NCI-H2227 treated with DMSO at 0.1 percent for 48 hours (cell line): ENCODE results near the gene NUCB1.
"Not testable (repeated sequence)": the region's sequence is repeated elsewhere in the genome, so short reads cannot be mapped to it uniquely, and the experiment has no call there.

Experiments used
- DNase-seq: peaks from one replicate; lab custom pipeline; 2025; lab: John Stamatoyannopoulos, UW

NUCB1 gene

DNA sequence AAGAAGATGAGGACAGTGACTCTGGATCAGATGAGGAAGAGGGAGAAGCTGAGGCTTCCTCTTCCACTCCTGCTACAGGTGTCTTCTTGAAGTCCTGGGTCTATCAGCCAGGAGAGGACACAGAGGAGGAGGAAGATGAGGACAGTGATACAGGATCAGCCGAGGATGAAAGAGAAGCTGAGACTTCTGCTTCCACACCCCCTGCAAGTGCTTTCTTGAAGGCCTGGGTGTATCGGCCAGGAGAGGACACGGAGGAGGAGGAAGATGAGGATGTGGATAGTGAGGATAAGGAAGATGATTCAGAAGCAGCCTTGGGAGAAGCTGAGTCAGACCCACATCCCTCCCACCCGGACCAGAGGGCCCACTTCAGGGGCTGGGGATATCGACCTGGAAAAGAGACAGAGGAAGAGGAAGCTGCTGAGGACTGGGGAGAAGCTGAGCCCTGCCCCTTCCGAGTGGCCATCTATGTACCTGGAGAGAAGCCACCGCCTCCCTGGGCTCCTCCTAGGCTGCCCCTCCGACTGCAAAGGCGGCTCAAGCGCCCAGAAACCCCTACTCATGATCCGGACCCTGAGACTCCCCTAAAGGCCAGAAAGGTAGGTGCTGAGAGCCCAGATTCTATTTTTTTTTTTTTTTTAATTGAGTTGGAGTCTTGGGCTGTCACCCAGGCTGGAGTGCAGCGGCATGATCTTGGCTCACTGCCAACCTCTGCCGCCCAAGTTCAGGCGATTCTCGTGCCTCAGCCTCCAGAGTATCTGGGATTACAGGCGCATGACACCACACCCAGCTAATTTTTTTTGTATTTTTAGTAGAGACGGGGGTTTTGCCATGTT, 25.6 kb upstream of the NUCB1 start:
- DNase-seq = no peak

DNA sequence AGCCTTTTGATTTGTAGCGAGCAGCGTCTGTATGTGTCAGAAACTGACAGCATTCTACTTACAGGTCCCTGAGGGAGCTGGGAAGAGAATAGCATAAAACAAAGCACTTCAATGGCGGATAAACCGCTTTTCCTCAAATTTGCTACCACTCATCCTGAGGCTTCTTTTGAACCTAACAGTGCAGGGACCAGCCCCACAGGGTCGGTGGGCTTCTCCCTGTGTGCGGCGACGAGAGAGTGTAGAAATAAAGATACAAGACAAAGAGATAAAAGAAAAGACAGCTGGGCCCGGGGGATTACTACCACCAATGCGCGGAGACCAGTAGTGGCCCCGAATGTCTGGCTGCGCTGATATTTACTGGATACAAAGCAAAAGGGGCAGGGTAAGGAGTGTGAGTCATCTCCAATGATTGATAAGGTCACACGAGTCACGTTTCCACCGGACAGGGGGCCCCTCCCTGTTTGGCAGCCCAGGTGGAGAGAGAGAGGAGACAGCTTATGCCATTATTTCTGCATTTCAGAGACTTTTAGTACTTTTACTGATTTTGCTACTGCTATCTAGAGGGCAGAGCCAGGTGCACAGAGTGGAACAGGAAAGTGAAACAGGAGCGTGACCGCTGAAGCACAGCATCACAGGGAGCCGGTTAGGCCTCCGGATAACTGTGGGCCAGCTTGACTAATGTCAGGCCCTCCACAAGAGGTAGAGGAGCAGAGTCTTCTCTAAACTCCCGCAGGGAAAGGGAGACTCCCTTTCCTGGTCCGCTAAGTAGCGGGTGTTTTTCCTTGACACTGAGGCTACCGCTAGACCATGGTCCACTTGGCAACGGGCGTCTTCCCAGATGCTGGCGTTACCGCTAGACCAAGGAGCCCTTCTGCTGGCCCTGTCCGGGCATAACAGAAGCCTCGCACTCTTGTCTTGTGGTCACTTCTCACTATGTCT, 23.8 kb upstream of the NUCB1 start:
- DNase-seq = not testable (repeated sequence)

DNA sequence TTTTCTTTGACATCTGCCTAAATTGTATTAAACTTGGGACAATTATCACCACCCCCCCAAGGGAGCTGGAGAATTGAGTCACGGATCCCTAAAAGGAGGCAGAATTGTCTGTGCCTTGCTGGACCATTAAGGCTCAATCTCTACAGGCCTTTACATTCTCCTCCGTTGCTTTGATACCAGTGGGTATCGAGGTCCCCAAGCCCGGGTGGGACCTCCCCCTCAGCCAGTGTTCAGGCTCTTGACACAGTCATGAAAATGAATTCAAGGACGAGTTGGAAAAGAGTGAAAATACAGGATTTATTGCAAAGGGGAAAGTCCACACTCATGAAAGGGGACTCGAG, 22.3 kb upstream of the NUCB1 start:
- DNase-seq = no peak

DNA sequence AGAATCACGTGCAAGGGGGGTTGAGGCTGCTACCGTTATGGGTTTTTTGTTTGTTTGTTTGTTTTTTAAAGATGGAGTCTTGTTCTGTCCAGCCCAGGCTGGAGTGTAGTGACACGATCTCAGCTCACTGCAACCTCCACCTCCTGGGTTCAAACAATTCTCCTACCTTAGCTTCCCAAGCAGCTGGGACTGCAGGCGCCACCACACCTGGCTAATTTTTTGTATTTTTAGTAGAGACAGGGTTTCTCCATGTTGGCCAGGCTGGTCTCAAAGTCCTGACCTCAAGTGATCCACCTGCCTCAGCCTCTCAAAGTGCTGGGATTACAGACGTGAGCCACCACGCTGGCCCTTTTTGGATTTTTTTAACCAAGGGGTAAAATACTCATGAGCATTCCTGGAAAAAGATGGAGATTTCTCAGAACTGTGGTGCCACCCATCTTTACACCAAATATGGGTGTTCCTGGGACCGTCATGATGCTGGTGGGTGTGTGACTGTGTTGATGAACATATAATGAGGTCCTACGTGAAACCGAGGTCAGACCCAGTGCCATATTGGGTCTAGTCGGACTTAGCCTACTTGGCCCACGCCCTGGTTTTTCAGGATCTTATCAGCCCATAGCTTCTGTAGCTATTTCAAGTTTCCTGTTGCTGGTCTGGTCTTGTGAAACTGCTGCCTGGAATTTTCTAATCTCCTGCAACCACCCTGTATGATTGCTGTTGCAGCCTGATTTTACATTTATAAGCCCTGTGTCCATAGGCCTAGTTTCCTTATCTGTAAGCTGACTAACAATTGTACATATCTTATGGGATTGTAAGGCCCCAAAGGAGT, 21.7 kb upstream of the NUCB1 start:
- DNase-seq = no peak

DNA sequence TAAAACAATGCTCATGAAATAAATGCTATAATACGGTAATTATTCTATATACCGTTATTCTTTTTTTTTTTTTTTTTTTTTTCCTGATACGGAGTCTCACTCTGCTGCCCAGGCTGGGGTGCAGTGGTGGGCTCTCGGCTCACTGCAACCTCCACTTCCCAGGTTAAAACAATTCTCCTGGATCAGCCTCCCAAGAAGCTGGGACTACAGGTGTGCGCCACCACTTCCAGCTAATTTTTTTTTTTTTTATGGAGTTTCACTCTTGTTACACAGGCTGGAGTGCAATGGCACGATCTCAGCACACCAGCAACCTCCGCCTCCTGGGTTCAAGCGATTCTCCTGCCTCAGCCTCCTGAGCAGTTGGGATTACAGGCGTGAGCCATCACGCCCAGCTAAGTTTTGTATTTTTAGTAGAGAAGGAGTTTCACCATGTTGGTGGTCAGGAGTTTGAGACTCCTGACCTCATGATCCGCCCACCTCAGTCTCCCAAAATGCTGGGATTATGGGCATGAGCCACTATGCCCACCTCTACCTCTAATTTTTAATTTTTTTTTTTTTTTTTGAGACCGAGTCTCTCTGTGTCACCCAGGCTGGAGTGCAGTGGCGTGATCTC, 21.0 kb upstream of the NUCB1 start:
- no peak for DNase-seq

DNA sequence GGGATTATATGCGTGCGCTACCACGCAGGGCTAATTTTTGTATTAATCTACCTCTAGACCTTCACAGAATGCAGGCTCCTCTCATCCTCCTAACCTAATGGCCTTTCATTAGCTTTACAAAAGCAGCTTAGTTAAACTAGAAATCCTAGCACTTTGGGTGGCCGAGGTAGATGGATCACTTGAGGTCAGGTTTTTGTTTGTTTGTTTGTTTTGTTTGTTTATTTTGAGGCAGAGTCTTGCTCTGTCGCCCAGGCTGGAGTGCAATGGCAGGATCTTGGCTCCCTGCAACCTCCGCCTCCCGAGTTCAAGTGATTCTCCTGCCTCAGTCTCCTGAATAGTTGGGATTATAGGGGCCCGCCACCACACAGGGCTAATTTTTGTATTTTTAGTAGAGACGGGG, 20.4 kb upstream of the NUCB1 start:
- DNase-seq = not testable (repeated sequence)

DNA sequence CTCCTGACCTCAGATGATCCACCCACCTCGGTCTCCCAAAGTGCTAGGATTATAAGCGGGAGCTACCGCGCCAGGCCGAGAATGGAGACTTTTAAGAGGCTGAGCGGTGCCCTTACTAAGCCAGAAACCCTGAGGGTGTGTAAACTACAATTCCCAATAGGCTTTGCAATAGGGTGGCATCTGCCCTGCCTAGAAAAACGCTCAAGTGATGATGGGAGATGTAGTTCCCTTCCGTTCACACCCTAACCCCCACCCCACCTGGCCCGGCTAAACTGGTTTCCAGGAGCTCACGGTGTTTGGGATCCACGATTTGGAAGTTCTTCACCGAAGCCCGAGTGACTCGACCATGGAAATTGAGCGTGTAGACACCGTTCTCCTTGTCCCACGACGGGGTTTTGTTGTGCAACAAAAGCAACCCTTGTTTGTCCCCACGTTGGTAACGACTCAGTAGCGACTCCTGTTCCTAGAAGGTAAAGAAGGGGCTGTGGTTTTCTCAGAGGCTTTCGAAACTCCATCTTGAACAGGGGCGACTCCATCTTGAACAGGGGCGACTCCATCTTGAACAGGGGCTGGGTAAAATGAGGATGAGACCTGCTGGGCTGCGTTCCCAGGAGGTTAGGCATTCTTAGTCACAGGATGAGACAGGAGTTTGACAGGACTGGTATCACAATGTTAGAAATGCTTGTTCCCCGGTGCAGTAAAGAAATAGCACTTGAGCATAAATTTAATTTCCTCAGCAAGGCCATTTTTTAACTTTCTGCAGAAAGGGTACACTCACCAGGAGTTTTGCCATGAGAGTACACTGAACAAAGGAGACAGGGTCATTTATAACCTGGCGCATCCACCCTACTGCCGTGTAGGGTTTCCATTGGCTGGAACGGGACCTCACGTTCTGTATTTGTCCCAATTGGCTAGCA, 18.1 kb upstream of the NUCB1 start:
- no peak for DNase-seq

DNA sequence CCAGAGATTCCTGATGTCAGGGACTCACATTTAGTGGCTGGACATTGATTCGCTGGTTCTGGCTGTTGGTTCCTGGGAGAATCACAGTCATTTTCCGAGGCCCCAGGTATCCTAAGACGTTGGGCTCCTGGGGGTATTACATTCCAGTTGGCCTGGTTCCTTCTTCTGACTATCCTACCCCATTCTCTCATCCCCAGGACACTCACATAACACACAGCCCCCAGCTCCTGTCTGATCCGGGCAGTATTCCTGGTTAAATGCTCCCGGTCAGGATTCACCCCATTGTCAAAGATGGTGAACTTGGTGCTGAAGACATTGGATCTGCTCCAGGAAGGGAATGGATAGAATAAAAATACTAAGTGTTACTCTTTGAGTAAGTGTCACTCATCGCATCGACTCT, 16.4 kb upstream of the NUCB1 start:
- no peak for DNase-seq

DNA sequence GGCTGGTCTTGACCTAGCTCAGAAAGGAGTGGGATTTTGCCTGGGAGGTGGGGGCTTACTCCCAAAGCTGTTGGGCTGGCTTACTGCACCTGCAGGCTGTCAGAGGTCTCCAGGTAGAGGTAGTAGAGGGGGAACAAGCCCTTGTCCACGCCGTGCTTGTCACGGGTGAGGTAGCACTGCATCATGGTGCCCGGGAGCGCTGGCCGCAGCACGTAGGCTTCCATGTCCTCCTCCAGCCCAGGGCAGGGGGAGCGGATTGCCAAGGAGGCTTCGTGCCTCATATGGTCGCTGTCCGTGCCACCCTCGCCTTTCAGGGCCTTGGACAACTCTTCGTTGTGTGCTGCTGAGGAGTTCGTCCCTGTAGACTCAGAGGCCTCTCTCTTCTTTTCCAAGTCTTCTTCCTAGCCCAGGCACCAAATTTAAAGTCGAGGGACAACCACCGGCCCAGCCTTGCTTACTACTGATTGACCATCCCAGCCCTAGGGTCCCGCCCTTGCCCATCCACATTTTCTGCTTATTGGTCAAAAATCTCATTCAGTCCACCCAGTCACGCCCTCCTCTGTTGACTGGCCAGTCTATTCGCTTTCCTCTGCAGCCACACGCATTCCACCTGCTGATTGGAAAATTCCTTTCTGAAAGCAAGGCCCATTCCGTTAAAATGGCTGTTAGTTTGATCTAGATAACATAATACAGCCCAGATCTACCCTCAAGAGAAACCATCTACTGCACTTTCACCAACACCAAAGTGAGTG, 12.1 kb upstream of the NUCB1 start:
- no peak for DNase-seq

DNA sequence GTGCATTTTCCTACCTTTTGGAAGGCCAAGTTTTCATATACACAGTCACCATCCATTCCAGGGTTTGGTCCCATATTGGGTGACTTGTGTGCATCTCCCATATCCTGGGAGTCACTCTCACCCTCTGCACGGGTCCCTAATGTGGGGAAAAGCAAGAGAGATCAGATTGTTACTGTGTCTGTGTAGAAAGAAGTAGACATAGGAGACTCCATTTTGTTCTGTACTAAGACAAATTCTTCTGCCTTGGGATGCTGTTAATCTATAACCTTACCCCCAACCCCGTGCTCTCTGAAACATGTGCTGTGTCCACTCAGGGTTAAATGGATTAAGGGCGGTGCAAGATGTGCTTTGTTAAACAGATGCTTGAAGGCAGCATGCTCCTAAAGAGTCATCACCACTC, 10.6 kb upstream of the NUCB1 start:
- DNase-seq = not testable (repeated sequence)

DNA sequence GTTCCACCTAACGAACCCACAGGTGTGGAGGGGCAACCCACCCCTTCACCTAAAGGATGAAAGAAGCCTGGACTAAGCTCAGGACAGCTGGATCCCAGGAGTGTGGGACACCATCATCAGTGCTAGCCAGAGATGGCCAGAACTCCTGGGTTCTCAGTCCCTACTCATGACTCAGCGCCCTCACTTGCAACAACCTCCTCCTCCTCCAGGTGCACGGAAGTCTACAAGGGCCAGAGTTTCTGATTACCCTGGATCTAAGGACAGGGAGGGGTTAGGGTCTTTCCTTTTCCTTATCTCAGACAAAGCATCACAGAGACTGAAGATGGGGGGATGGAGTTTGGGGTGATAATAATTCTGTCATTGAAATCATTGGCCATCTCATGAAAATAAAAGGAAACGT, 9.6 kb upstream of the NUCB1 start:
- no peak for DNase-seq

DNA sequence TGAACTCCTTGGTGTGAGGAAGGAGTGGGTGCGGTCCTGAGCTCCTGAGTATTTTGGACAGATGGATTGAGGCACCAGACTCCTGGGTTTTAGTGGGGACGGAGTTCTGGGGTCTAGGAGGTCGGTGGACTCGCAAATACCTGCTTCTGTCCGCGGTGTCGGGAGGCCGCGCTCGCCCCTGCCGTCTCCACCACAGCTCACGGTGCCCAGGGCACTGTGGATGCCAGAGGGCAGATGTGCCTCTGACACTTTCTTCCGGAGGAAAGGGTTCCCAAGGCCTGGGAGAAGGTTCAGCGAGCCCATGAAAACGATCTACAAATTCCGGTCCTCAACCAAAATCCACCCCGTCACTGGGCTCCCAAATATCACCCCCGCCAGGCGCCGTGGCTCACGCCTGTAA, 4.9 kb upstream of the NUCB1 start:
- DNase-seq = no peak

DNA sequence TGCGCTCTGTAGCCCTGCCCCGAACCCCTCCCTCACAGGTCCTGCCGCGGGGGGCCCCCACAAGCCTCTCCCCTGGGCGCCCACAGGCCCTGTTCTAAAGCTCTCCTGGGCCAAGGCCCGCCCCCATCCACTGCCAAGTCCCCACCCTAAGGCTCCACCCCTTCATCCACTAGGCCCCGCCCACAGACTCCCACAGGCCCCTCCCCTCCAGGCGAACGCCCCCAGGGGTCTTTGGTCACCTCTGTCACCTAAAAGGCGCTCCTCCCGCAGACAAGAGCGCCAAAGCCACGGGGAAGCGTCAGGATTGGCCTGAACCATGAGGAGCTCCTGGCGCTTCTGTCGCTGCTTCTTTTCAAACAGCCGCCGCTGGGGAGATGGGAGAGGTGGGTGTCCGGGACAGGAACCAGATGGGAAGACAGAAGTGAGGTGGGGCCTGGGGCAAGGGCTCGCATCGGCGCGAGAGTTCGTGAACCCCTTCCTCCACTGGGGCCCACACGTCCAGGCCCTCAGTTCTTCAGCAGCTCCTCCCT, 3.9 kb upstream of the NUCB1 start:
- DNase-seq = no peak

DNA sequence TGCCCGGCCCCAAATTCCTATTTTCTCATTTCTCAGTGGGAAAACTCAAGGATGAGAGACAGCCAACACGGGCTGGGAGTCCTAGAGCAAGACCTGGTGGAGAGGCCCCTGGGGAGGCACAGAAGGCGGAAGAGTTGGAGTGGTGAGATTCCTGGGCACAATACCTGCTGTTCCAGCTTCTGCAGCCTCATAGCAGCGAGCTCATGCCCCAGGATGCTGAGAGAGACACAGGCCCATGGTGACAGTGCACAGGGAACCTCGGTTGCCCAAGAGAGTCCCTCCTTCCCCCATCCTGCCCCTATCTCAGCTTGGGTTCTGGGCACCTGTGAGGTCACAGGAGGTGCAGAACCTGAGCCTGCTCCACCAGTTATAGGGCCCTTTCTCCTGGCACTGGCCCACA, 2.9 kb upstream of the NUCB1 start:
- no peak for DNase-seq

DNA sequence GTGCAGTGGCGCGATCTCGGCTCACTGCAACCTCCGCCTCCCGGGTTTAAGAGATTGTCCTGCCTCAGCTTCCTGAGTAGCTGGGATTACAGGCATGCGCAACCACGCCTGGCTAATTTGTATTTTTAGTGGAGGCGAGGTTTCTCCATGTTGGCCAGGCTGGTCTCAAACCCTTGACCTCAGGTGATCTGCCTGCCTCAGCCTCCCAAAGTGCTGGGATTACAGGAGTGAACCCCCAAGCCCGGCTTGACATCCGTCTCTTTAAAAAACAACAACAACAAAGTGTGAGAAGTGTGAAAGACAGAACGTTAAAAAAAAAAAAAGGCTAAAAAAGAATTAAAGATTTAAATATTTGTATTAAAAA, 744 bp upstream of the NUCB1 start:
- not testable (repeated sequence) for DNase-seq

DNA sequence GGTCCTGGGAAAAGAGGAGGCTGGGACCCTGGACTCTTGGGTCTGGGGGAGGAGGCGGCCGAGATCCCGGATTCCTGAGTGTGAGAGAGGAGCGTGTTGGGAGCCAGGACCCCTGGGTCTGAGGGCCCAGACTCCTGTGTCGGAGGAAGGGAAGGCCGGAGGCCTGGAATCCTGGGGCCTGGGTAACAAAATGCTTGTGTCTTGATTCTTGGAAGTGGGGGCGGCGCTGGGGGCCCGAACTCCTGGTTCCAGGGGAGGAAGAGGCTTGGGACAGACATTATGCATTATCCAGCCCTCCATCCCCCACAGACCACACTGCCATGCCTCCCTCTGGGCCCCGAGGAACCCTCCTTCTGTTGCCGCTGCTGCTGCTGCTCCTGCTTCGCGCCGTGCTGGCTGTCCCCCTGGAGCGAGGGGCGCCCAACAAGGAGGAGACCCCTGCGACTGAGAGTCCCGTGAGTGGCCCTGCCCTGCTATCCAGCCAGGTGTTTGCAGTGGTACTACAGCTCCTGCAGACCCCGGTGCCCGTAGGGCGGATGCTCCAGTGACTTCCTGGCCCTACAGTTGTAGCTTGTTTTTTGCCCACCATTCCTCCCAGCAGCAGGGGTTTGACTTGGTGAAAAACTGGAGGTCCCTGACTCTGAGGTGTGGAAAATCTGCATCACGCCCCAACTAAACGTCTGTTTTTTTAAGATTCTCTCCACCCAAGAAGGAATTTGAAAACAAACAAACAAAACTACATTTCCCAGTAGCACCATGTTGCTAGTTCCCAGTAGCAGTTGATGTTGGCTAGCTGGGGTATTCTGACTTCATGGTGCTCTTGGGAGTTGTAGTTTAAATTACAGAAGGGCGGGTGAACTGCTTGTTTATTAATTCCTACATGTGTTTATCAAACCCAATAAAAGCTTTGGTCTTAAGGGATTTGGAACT, 630 bp downstream of the NUCB1 start:
- no peak for DNase-seq

DNA sequence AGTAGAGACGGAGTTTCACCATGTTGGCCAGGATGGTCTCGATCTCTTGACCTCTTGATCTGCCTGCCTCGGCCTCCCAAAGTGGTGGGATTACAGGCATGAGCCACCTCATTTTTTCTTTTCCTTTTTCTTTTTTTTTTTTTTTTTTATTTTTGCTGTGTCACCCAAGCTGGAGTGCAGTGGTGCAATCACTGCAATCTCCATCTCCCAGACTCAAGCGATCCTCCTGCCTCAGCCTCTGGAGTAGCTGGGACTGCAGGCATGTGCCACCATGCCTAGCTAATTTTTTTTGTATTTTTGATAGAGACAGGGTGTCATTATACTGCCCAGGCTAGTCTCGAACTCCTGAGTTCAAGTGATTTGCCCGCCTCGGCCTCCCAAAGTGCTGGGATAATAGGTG, 2.2 kb downstream of the NUCB1 start:
- not testable (repeated sequence) for DNase-seq

DNA sequence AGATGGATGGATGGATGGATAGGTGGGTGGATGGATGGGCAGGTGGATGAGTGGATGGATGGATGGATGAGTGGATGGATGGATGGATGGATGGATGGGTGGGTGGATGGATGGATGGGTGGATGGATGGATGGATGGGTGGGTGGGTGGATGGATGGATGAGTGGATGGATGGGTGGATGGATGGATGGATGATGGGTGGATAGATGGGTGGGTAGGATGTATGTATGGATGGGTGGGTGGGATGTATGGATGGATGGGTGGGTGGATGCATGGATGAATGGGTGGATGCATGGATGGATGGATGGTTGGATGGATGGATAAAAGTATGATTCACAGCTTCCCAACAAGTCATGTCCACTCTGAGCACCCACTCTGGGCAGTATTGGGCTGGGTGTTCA, 3.7 kb downstream of the NUCB1 start:
- DNase-seq = not testable (repeated sequence)

DNA sequence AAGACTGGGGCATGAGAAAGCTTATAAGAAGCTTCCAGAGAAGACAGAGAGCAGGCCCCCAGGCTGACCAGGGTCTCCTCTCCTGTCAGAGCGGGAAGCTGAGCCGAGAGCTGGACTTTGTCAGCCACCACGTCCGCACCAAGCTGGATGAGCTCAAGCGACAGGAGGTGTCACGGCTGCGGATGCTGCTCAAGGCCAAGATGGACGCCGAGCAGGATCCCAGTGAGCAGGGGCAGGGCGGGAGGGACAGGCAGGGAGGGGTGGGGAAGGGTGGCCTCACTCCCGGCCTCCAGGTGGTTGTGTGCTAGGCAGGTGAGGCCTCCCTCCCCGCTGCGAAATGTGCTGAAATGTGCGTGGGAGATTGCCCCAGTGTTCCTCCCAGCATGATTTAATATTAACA, 5.6 kb downstream of the NUCB1 start:
- no peak for DNase-seq
